NCI-H1436 (cell line): ENCODE results near the gene ALOX5.
"Not testable (repeated sequence)": the region's sequence is repeated elsewhere in the genome, so short reads cannot be mapped to it uniquely, and the experiment has no call there.

Experiments
- DNase-seq: peaks from one replicate; lab custom pipeline; 2025; lab: John Stamatoyannopoulos, UW

ALOX5 gene

DNA sequence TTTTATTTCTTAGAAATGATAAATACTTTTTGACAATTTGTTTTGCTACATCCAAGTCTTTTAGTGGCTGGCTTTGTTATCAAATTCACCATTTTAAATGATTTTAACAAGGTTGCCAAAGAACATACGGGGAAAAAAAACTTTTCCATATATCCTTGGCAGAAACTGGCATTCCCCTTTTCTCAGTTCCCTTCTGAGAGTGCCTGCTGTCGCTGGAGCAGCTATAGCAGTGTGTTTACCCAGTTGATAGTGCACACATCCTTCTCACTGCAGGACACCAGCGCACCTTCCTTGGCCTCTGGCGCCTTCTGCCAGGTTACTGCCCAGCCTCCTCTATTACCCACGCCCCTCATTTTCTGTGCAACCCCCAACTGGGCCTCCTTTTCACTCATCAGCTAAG, 94.1 kb downstream of the ALOX5 start:
- DNase-seq = no peak

DNA sequence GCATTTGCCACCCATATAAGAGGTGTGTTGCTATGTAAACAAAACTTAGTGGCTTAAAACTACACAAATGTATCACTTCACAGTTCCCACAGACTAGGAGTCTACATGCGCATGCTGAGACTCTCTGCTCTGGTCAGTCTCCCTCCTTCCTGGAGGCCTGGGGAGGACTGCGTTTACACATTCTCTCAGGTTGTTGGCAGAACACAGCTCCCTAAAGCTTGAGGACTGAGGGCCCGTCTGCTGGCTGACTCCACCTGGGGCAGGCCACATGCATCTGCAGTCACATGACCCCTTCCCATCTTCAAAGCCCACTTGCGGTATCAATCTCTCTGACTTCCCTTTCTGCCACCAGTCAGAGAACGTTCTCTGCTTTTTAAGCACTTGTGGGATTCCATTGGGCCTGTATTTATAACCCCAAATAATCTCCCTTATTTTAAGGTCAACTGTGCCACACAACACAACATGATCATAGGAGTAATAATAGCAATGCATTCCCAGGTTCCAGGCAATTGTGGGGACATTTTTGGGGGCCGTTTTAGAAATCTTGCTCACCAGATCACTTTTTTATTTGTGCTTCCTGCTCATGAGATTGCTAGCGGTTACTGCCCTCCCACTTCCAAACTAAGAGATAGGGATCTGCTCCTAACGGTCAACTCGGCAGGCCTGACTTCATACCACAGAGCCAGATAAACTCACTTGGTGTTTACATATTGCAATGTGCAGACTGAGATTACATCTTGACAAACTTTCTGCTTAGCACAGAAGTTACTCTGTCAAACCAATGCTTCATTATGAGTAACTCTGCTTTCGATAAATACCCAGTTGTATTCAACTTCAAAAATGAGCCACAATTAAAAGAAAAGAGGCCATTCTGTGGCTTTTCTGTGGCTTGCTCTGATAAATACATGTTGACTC, 96.3 kb downstream of the ALOX5 start:
- no peak for DNase-seq

DNA sequence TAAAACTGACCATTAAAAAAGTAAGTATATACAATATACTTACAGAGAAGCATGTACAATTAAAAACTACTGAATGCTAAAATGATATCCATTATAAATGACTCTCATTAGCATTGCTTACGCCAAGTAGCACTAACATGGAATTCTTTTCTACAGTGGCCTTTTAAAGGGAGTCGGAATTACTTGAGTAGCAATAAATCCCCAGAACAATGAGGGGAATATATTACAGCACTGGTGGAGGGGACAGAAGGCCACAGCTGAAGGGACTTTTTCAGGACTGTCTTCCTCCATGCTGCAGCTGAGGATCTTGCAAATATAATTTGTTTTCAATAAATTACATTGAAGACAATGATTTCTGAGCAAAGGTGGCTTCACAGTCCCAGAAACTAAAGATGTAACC, 97.0 kb downstream of the ALOX5 start:
- no peak for DNase-seq

DNA sequence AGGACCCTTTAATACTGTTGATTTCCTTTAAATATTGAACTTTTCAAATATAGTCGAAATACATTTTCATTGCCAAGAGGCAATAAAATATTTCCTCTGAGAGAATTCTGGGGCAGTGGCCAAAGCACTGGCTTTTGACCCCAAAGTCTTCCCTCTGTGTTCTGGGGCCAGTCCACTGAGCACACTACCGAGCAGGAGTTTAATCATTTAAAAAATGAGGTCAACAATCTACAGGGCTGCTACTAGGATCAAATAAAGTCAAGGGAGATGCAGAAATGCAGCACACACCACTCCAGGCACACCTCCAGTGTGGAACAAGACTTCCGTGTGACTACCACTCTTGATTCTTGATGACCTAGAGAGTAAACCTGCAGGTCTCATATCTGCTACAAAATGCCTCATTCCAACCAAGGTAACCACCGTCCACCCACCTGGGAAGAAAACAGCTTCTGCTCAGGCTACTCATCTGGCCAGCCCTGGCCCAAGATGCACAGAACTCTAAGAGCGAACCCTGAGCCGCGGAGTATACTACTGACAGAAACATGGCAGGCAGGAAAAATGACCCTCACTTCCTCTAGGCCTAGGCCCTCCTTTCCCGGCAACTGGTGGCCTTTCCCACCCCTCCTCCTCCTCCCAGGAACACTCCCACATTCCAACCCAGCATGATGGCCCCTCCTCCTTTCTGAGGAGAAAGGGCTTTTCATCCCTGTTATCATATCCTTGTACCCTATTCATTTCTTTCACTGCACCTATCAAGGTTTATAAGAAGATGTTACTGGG, 97.7 kb downstream of the ALOX5 start:
- DNase-seq = no peak

DNA sequence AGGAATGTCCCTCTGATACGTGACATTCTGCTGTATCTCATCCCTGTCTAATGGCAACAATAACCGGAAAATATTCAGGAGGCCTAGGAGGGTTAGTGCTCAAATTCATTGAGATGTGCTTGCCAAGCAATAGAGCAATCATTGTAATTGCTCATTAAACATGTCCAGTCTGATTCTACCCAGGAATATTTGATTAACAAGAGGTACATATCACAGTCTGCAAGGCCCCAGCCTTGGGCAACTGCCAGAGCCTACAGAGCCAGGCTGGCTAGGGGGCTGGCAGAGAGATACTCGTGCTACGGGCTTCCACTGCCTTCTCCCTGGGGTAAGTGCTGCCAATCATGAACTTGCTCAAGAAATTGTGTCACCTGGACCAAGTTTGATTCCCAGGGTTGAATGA, 99.1 kb downstream of the ALOX5 start:
- no peak for DNase-seq

DNA sequence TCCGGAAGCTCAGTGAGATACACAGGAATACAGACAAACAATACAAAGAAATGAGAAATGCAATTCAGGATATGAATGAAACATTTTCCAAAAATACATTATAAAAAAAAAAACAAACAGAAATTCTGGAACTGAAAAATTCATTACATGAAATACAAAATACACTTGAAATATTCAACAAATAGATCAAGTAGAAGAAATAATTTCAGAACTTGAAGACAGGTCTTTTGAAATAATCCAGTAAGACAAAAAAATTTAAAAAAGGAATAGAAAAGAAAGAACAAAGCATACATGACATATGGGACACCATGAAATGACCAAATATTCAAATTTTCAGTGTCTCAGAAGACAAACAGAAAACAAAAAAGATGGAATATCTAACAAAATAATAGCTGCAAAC, 102.5 kb downstream of the ALOX5 start:
- no peak for DNase-seq

DNA sequence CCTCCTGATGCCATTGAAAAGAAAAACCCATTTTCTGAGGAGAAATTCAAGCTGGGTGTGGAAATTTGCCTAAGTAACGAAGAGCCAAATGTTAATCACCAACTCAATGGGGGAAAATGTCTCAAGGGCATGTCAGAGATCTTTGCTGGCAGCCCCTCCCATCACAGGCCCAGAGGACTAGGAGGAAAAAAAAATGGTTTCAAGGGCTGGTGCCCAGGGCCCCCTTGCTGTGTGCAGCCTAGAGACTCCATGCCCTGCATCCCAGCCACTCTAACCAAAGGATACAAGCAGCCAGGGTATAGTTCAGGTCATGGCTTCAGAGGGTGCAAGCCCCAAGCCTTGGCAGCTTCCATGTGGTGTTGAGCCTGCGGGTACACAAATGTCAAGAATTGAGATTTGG, 106.3 kb downstream of the ALOX5 start:
- DNase-seq = no peak

DNA sequence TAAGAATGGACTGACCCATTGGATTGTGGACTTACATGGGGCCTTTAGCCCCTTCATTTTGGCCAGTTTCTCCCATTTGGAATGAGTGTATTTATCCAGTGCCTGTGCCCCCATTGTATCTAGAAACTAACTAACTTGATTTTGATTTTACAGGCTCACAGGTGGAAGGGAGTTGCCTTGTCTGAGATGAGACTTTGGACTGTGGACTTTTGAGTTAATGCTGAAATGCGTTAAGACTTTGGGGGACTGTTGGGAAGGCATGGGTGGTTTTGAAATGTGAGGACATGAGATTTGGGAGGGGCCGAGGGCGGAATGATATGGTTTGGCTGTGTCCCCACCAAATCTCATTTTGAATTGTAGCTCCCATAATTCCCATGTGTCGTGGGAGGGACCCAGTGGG, 107.1 kb downstream of the ALOX5 start:
- DNase-seq = not testable (repeated sequence)

DNA sequence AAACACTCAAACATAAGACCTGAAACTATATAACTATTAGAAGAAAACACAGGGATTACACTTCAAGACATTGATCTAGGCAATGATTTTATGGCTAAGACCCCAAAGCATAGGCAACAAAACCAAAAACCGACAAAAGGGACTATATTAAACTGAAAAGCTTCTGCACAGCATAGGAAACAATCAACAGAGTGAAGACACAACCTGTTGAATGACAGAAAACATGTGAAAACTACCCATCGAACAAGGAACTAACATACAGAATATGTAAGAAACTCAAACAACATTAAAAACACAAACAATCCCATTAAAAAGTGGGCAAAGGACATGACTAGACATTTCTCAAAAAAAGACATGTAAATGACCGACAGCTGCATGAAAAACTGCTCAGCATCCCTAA, 109.0 kb downstream of the ALOX5 start:
- no peak for DNase-seq

DNA sequence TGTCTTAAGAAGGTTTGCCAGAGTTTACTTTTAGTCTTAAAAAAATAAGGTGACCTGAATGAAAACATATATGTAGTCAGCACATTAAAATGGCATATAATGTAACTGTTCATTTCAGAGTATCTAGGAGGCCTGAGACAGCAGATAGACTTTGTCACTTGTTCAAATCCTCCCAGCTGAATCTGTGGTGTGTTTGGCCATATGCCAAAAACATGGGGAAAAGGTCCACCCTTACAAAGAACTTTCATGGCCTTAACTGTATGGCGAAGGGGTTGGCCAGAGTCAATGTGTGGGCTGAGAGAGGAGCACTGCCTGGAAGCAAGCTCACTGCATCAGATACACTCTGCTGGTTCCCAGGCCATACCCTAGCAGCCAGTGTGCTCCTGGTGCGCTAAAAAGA, 113.7 kb downstream of the ALOX5 start:
- no peak for DNase-seq

DNA sequence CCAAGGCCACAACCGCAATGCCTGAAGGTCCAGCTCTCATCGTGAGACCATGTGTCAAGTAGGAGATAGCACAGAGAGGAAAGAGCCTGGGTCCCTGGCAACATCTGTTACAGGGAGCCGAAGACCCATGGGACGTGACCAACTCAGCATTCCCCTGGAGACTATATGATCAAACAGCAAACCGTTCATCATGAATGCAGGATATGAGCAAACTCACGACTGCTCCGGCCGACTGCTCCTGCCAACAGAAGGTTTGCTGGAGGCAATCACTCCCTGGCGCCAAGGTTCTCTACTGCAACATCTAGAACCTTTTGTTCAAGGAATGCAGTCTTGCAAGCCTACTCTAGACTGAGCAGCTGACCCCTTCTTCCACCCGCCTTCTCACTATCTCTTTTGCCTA, 114.3 kb downstream of the ALOX5 start:
- no peak for DNase-seq

DNA sequence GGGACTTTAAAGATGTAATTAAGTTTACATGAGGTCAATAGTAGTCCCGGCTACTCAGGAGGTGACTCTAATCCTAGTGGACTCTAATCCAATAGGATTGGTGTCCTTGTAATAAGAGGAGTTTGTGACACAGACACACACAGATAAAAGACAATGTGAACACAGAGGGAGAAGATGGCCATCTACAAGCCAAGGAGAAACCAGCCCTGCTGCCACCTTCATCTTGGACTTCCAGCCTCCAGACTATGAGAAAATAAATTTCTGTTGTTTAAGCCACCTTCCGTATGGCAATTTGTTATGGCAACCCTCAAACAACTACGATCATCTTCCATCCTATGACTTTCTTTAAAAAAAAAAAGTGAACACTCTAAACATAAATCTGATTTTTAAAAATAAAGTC, 116.3 kb downstream of the ALOX5 start:
- DNase-seq = no peak

DNA sequence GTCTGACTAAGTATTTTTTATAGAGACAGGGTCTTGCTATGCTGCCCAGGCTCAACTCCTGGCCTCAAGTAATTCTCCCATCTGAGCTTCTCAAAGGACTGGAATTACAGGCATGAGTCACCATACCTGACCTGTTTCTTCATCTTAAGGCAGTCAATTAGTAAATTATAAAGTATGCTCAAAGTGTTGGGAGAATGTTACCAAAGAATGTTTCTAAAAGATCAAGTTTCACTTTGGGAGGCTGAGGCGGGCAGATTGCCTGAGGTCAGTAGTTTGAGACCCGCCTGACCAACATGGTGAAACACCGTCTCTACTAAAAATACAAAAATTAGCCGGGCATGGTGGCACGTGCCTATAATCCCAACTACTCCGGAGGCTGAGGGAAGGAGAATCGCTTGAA, 117.0 kb downstream of the ALOX5 start:
- no peak for DNase-seq
